HFF-Myc (cell line): ENCODE measurements around the gene DNAH17.

Experiments
- DNase-seq: peaks from one replicate; pipeline ENCODE4 v3.0.0-alpha.2; 2011; ENCODE audit warnings: low read depth; ENCODE audit errors: extremely low read depth
- H3K4me3 ChIP-seq: replicated peaks from 2 replicates; pipeline ENCODE4 v1.5.1; 2011; ENCODE audit warnings: low read depth, mild to moderate bottlenecking, control low read depth, low read length
- TF ChIP-seq, protein P1 (sequence below): IDR thresholded peaks from 2 replicates; pipeline ENCODE4 v1.5.1; 2012; ENCODE audit warnings: mild to moderate bottlenecking, low read depth, low read length, control low read depth; ENCODE audit errors: missing control alignments

The DNAH17 gene

GRCh38 chr17:78607038-78607437, 29.8 kb upstream of the DNAH17 start:
- H3K4me3 ChIP-seq = no peak overlapping the region
- DNase-seq = no peak
- TF ChIP-seq, protein P1, sequence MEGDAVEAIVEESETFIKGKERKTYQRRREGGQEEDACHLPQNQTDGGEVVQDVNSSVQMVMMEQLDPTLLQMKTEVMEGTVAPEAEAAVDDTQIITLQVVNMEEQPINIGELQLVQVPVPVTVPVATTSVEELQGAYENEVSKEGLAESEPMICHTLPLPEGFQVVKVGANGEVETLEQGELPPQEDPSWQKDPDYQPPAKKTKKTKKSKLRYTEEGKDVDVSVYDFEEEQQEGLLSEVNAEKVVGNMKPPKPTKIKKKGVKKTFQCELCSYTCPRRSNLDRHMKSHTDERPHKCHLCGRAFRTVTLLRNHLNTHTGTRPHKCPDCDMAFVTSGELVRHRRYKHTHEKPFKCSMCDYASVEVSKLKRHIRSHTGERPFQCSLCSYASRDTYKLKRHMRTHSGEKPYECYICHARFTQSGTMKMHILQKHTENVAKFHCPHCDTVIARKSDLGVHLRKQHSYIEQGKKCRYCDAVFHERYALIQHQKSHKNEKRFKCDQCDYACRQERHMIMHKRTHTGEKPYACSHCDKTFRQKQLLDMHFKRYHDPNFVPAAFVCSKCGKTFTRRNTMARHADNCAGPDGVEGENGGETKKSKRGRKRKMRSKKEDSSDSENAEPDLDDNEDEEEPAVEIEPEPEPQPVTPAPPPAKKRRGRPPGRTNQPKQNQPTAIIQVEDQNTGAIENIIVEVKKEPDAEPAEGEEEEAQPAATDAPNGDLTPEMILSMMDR = no peak

DNA sequence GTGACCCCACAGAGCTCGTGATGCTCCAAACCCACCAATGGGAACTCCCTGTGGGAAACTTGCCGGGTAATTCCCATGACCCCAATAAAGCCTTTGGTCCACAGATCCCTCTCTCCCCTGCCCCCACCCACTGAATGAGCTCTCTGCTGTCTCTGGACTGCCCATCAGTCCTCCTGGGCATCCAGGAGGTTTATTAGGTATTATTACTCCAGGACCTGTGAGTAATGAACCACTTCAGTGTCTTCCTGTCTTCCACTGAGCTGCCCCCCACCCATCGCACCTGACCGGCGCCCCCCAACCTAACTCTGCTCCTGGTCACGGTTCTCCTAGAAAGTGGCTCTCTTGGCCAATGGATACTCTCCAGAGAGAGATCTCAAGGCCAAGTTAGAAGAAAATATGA, 28.7 kb upstream of the DNAH17 start:
- no peak for DNase-seq
- H3K4me3 ChIP-seq = no peak overlapping the region
- TF ChIP-seq, protein P1 = no peak

DNA sequence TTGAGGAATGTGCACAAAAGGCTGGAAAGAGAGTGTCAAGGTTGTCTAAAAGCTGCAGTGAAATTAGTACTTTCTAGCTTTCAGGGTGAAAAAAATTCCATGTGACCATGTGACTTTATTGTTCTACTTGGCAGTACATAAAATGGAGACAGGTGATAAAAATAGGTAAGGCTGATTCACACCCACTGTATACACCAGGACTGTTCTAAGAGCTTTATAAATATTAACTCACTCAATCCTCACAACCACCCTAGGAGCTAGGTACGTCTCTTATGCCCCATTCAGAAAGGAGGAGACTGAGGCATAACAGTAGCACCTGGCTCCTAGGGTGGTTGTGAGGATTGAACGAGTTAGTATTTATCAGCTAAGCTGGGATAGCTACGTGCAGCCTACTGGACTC, 28.2 kb upstream of the DNAH17 start:
- TF ChIP-seq, protein P1 = no peak
- H3K4me3 ChIP-seq = no peak overlapping the region

GRCh38 chr17:78602246-78602645, 25.1 kb upstream of the DNAH17 start:
- TF ChIP-seq, protein P1 = no peak
- H3K4me3 ChIP-seq = no peak overlapping the region
- no peak for DNase-seq

More for the DNA sequence above, 28.2 kb upstream of the DNAH17 start:
- DNase-seq = no peak

DNA sequence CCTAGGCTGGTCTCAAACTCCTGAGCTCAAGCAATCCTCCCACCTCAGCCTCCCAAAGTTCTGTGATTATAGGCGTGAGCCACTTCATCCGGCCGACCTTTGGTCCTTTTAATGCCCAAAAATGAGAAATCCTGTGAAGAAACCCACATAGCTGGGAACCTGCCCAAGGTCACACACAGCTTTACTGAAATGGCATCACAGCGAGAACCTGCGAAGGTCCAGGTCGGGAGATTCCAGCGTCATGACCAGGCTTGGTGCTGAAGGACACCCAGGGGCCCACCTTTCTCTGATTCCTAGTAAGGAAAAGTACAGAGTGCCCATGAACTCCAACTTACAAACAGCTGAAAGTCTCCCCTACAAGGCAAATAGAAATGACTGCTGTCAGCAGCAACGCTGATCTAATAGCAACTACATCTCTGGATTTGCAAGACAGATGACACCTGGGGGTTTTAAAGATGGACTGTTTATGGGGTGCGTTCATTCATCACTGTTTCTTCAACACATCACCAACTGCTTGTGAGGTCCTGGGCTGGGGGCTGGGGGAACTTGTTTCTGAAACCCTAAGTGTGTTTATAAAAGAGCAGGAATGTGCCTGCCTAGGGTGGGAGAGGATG, 24.5 kb upstream of the DNAH17 start:
- H3K4me3 ChIP-seq = no peak overlapping the region
- no peak for DNase-seq
- TF ChIP-seq, protein P1 = no peak

- no peak for DNase-seq
- TF ChIP-seq, protein P1 = no peak
- H3K4me3 ChIP-seq = no peak overlapping the region
Measured at GRCh38 chr17:78600181-78600721, 23.1 kb upstream of the DNAH17 start.

DNA sequence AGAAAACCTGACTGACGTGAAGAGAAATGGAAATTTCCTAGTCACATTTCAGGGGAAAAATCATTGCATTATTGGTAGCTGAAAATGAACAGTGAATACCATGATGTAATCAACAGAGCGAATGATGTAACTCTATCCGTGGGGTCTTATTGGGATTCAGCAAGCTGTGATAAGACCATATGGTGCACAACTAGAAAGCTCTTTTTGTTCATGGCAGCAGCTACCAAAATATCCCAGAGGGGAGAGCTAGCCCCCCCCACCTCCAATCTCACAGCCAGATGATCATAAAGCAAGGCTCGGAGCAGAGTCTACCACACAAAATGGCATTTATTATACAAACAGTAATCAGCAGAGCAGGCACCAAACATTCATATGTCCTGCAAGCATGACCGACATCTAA, 22.2 kb upstream of the DNAH17 start:
- no peak for DNase-seq
- no peak overlapping the region for H3K4me3 ChIP-seq
- TF ChIP-seq, protein P1 = no peak
